Measurements from ENCODE around the gene ANAPC2. TPM values are rescaled to one million over a fixed set of nuclear protein-coding genes. Genes with fewer than 3 reads are reported as not detected.

ANAPC2 gene
- total and polyA plus RNA-seq, 12 donors: 23.7 to 69.6 (median 27.7) TPM

GRCh38 chr9:137223078-137223970 is 35.0 kb upstream of the ANAPC2 start:
- Histone ChIP-seq H3K4me3 (peak overlapping the region; percentile 64 to 94 (median 76)), H3K27me3 (peaks cover 0 to 8% (median 4%) of the 10 kb centered on the region in 7 donors), H3K4me1 (peaks cover 14 to 46% (median 32%) of the 10 kb centered on the region in 9 donors), H3K36me3 (no peaks in the 10 kb centered on the region), H3K27ac (peak overlapping the region; percentile 70 to 96 (median 92)), H3K9me3 (no peaks in the 10 kb centered on the region)
- intact Hi-C loops (cut with DNase I): loop anchor here in 7 of 10 donors (1.0 to 5.0 kb wide), 5 partner anchors 17 to 36 kb away; partner anchors contain the start of genes ANAPC2 (in 6 of the 7), SSNA1 (in 6 of the 7), TPRN (in 1 of the 7) and TUBB4B (in 1 of the 7)
- WGBS, 2 donors: 1% methylated on average over 63 of the region's 63 CpGs
- no peak for TF ChIP-seq CTCF (IDR thresholded peaks at IDR 0.05)
- peak; percentile 96 to 98 for DNase-seq
- peak; percentile 90 to 97 (median 95) for ATAC-seq

GRCh38 chr9:137222190-137223077 is 34.1 kb upstream of the ANAPC2 start, which contains the start of gene RNF208:
RNF208 (minus strand) TSS chr9:137222240; CDS start chr9:137221212, 1,028 bp downstream.
- Histone ChIP-seq H3K4me3 (peak within 1 kb of the TSS; percentile 44 to 94 (median 71)), H3K4me1 (peaks cover 17 to 52% (median 37%) of the 10 kb centered on the region in 9 donors), H3K9me3 (no peaks in the 10 kb centered on the region), H3K27me3 (peaks cover 0 to 5% (median 0%) of the 10 kb centered on the region in 7 donors), H3K36me3 (no peaks in the 10 kb centered on the region), H3K27ac (peak within 1 kb of the TSS; percentile 70 to 96 (median 92))
- DNase-seq (peak in 1 of 2 donors; percentile 45), ATAC-seq (peak; percentile 1 to 12 (median 3))
- WGBS, 2 donors: 5% methylated on average over 57 to 81 of the region's 88 CpGs
- TF ChIP-seq CTCF (IDR thresholded peaks at IDR 0.05): peak in 1 of 9 donors; percentile 5
- intact Hi-C loops (cut with DNase I): loop anchor here in 7 of 10 donors (1.0 to 5.0 kb wide), 5 partner anchors 18 to 35 kb away; partner anchors contain the start of genes ANAPC2 (in 6 of the 7), SSNA1 (in 6 of the 7), TPRN (in 1 of the 7) and TUBB4B (in 1 of the 7)

GRCh38 chr9:137221506-137222111 is 33.2 kb upstream of the ANAPC2 start:
- H3K27me3 ChIP-seq: peaks cover 0 to 5% (median 0%) of the 10 kb centered on the region in 7 donors
- peaks cover 0 to 2% (median 0%) of the 10 kb centered on the region in 9 donors for H3K36me3 ChIP-seq
- H3K4me1 ChIP-seq: peaks cover 17 to 54% (median 37%) of the 10 kb centered on the region in 9 donors
- intact Hi-C loops (cut with DNase I): loop anchor here in 6 of 10 donors (2.0 to 5.0 kb wide), 4 partner anchors 19 to 34 kb away; partner anchors contain the start of genes ANAPC2 (in 5 of the 6), SSNA1 (in 5 of the 6), TPRN (in 1 of the 6) and TUBB4B (in 1 of the 6)
- H3K27ac ChIP-seq: peak overlapping the region in 9 of 10 donors; percentile 36 to 78 (median 62)
- peak overlapping the region; percentile 18 to 64 (median 50) for H3K4me3 ChIP-seq
- 6% methylated on average over 54 to 61 of the region's 61 CpGs for WGBS, 2 donors
- H3K9me3 ChIP-seq: no peaks in the 10 kb centered on the region
- ATAC-seq: no peak
- no peak for TF ChIP-seq CTCF (IDR thresholded peaks at IDR 0.05)
- no peak for DNase-seq

All from heart right ventricle (tissue), 16 donors.